HG02840 (cell line): ENCODE data around the gene MORN2.

Source experiments
- ATAC-seq: cut with Tn5 transposase; IDR thresholded peaks from one replicate; pipeline ENCODE4 v1.9.1; 2021; ENCODE audit warnings: mild to moderate bottlenecking, moderate library complexity, moderate number of reproducible peaks; ENCODE audit not compliant: unreplicated experiment, low FRiP score

The MORN2 gene

GRCh38 chr2:38889045-38889444, 13.3 kb downstream of the MORN2 start:
- no peak for ATAC-seq

GRCh38 chr2:38889575-38889974, 13.8 kb downstream of the MORN2 start, which contains the start of gene ARHGEF33:
Gene ARHGEF33, plus strand, starts transcription at chr2:38889875. Its CDS starts 29,573 bp downstream, at chr2:38919448.
- ATAC-seq = no peak

GRCh38 chr2:38892819-38893218, 17.0 kb downstream of the MORN2 start:
- no peak for ATAC-seq

GRCh38 chr2:38898256-38898655, 22.5 kb downstream of the MORN2 start:
- ATAC-seq = no peak

- no peak for ATAC-seq
Observed at GRCh38 chr2:38900726-38901125, 24.9 kb downstream of the MORN2 start.

- ATAC-seq = no peak
Observed at GRCh38 chr2:38905251-38905650, 29.5 kb downstream of the MORN2 start.

- ATAC-seq = no peak
Observed at GRCh38 chr2:38907242-38907641, 31.5 kb downstream of the MORN2 start.

GRCh38 chr2:38907743-38908562, 32.2 kb downstream of the MORN2 start:
- ATAC-seq = peak; percentile 65

- no peak for ATAC-seq
Observed at GRCh38 chr2:38909872-38910271, 34.1 kb downstream of the MORN2 start.

GRCh38 chr2:38911191-38911590, 35.4 kb downstream of the MORN2 start:
- no peak for ATAC-seq

GRCh38 chr2:38912619-38913018, 36.8 kb downstream of the MORN2 start:
- ATAC-seq = no peak

- ATAC-seq = no peak
Observed at GRCh38 chr2:38922389-38922788, 46.6 kb downstream of the MORN2 start.

- ATAC-seq = no peak
Observed at GRCh38 chr2:38922902-38923301, 47.1 kb downstream of the MORN2 start.

GRCh38 chr2:38925982-38926381, 50.2 kb downstream of the MORN2 start:
- no peak for ATAC-seq

- no peak for ATAC-seq
Observed at GRCh38 chr2:38930600-38930999, 54.8 kb downstream of the MORN2 start.
